Mucosa of stomach (tissue), 1 donor: ENCODE measurements around the gene EFEMP2.
A peak's percentile ranks its signal among the peaks of the same experiment; 100 is the strongest.

Source experiments
- H3K27me3 ChIP-seq: one replicate; pipeline ENCODE4 v1.7.0; 2013; ENCODE audit warnings: mild to moderate bottlenecking, low read length; ENCODE audit not compliant: control insufficient read depth, insufficient read depth
- H3K36me3 ChIP-seq: one replicate; pipeline ENCODE4 v1.7.0; 2013; ENCODE audit warnings: low read length; ENCODE audit not compliant: control insufficient read depth, insufficient read depth
- H3K4me1 ChIP-seq: one replicate; pipeline ENCODE4 v1.7.0; 2013; ENCODE audit warnings: mild to moderate bottlenecking, low read length; ENCODE audit not compliant: control insufficient read depth, insufficient read depth
- H3K4me3 ChIP-seq: one replicate; pipeline ENCODE4 v1.7.0; 2013; ENCODE audit warnings: low read length
- H3K9ac ChIP-seq: one replicate; pipeline ENCODE4 v1.7.0; 2013; ENCODE audit warnings: mild to moderate bottlenecking, low read length, moderate library complexity
- H3K9me3 ChIP-seq: one replicate; pipeline ENCODE4 v1.7.0; 2013; ENCODE audit warnings: mild to moderate bottlenecking, low read length, moderate library complexity; ENCODE audit not compliant: control insufficient read depth
- donor health status: Pancreatic carcinoma.

The EFEMP2 gene

GRCh38 chr11:65826984-65827735 is 45.4 kb downstream of the EFEMP2 start:
- no peak overlapping the region for H3K4me3 ChIP-seq
- H3K9ac ChIP-seq, result no peak overlapping the region
- H3K36me3 ChIP-seq, result no peaks in the 10 kb centered on the region
- no peaks in the 10 kb centered on the region for H3K9me3 ChIP-seq
- peaks cover 13% of the 10 kb centered on the region for H3K4me1 ChIP-seq
- H3K27me3 ChIP-seq, result peaks cover 7% of the 10 kb centered on the region

- no peaks in the 10 kb centered on the region for H3K36me3 ChIP-seq
- H3K4me1 ChIP-seq, result peaks cover 22% of the 10 kb centered on the region
- no peaks in the 10 kb centered on the region for H3K9me3 ChIP-seq
- no peak overlapping the region for H3K4me3 ChIP-seq
- H3K27me3 ChIP-seq, result no peaks in the 10 kb centered on the region
- no peak overlapping the region for H3K9ac ChIP-seq
Measured at GRCh38 chr11:65822776-65823528, 49.6 kb downstream of the EFEMP2 start.

- Histone ChIP-seq H3K4me1 (peaks cover 22% of the 10 kb centered on the region), H3K27me3 (no peaks in the 10 kb centered on the region), H3K36me3 (no peaks in the 10 kb centered on the region), H3K4me3 (no peak overlapping the region), H3K9me3 (no peaks in the 10 kb centered on the region), H3K9ac (no peak overlapping the region)
Measured at GRCh38 chr11:65821107-65821506, 51.5 kb downstream of the EFEMP2 start.

GRCh38 chr11:65817835-65818680 is 54.5 kb downstream of the EFEMP2 start:
- Histone ChIP-seq H3K27me3 (no peaks in the 10 kb centered on the region), H3K9me3 (no peaks in the 10 kb centered on the region), H3K9ac (peak overlapping the region; percentile 68), H3K36me3 (no peaks in the 10 kb centered on the region), H3K4me1 (peaks cover 28% of the 10 kb centered on the region), H3K4me3 (peak overlapping the region; percentile 54)

- Histone ChIP-seq H3K27me3 (no peaks in the 10 kb centered on the region), H3K4me3 (peak overlapping the region; percentile 54), H3K4me1 (peaks cover 22% of the 10 kb centered on the region), H3K9ac (peak overlapping the region; percentile 68), H3K9me3 (no peaks in the 10 kb centered on the region), H3K36me3 (no peaks in the 10 kb centered on the region)
Measured at GRCh38 chr11:65817312-65817834, 55.2 kb downstream of the EFEMP2 start.

GRCh38 chr11:65816696-65817095 is 55.9 kb downstream of the EFEMP2 start:
- no peaks in the 10 kb centered on the region for H3K9me3 ChIP-seq
- no peak overlapping the region for H3K9ac ChIP-seq
- H3K27me3 ChIP-seq, result no peaks in the 10 kb centered on the region
- no peaks in the 10 kb centered on the region for H3K36me3 ChIP-seq
- no peak overlapping the region for H3K4me3 ChIP-seq
- peaks cover 22% of the 10 kb centered on the region for H3K4me1 ChIP-seq
